Measurements from ENCODE around the gene CASTOR1. TPM values are rescaled to one million over a fixed set of nuclear protein-coding genes. Genes with fewer than 3 reads are reported as not detected.

The CASTOR1 gene
- total RNA-seq, 1 experiment from 2014 or later: 2.0 TPM

GRCh38 chr22:30337461-30337778, 48.1 kb upstream of the CASTOR1 start:
- intact Hi-C loops (cut with micrococcal nuclease; ENCODE audit: unreplicated experiment): no loop called here
- CTCF ChIA-PET: no interaction called here

GRCh38 chr22:30336752-30337460, 47.6 kb upstream of the CASTOR1 start:
- Histone ChIP-seq H3K4me3 (ENCODE audit: low read depth, low read length, poor library complexity, severe bottlenecking) (no peak overlapping the region), H3K27ac (ENCODE audit: low read depth, low read length, poor library complexity, severe bottlenecking) (no peak overlapping the region), H3K4me1 (ENCODE audit: insufficient read depth, low read length, poor library complexity, severe bottlenecking) (no peaks in the 10 kb centered on the region), H3K36me3 (ENCODE audit: insufficient read depth, low read length, poor library complexity, severe bottlenecking) (peaks cover 94% of the 10 kb centered on the region), H3K27me3 (replicated peaks; ENCODE audit: insufficient read depth, low read depth, low read length, poor library complexity) (no peaks in the 10 kb centered on the region), H3K9me3 (ENCODE audit: low read depth, low read length, poor library complexity, severe bottlenecking) (no peaks in the 10 kb centered on the region)
- no TSS peak for BruUV-seq (replicated peaks)
- POLR2A ChIA-PET (ENCODE audit: low non-redundant PET): no interaction called here
- TF ChIP-seq CTCF (conservative IDR thresholded peaks at IDR 0.05; ENCODE audit: low read depth, low read length) (no peak), EZH2 (IDR thresholded peaks at IDR 0.05; ENCODE audit: borderline replicate concordance, low read depth, low read length, poor library complexity, severe bottlenecking) (no peak)
- CTCF ChIA-PET: no interaction called here
- DNase-seq (ENCODE audit: low spot score): no peak
- intact Hi-C loops (cut with micrococcal nuclease; ENCODE audit: unreplicated experiment): no loop called here

More at GRCh38 chr22:30337461-30337778, 48.1 kb upstream of the CASTOR1 start:
- BruUV-seq (replicated peaks): no TSS peak
- no peaks in the 10 kb centered on the region for H3K9me3 ChIP-seq (ENCODE audit: low read depth, low read length, poor library complexity, severe bottlenecking)
- TF ChIP-seq EZH2 (IDR thresholded peaks at IDR 0.05; ENCODE audit: borderline replicate concordance, low read depth, low read length, poor library complexity, severe bottlenecking) (no peak), CTCF (conservative IDR thresholded peaks at IDR 0.05; ENCODE audit: low read depth, low read length) (no peak)
- H3K4me3 ChIP-seq (ENCODE audit: low read depth, low read length, poor library complexity, severe bottlenecking): no peak overlapping the region
- H3K4me1 ChIP-seq (ENCODE audit: insufficient read depth, low read length, poor library complexity, severe bottlenecking): no peaks in the 10 kb centered on the region
- POLR2A ChIA-PET (ENCODE audit: low non-redundant PET): no interaction called here
- H3K27ac ChIP-seq (ENCODE audit: low read depth, low read length, poor library complexity, severe bottlenecking): no peak overlapping the region
- no peaks in the 10 kb centered on the region for H3K27me3 ChIP-seq (replicated peaks; ENCODE audit: insufficient read depth, low read depth, low read length, poor library complexity)
- DNase-seq (ENCODE audit: low spot score): no peak
- peaks cover 96% of the 10 kb centered on the region for H3K36me3 ChIP-seq (ENCODE audit: insufficient read depth, low read length, poor library complexity, severe bottlenecking)

GRCh38 chr22:30335236-30335635, 45.9 kb upstream of the CASTOR1 start:
- Histone ChIP-seq H3K27ac (ENCODE audit: low read depth, low read length, poor library complexity, severe bottlenecking) (no peak overlapping the region), H3K4me1 (ENCODE audit: insufficient read depth, low read length, poor library complexity, severe bottlenecking) (no peaks in the 10 kb centered on the region), H3K4me3 (ENCODE audit: low read depth, low read length, poor library complexity, severe bottlenecking) (no peak overlapping the region), H3K9me3 (ENCODE audit: low read depth, low read length, poor library complexity, severe bottlenecking) (no peaks in the 10 kb centered on the region), H3K27me3 (replicated peaks; ENCODE audit: insufficient read depth, low read depth, low read length, poor library complexity) (no peaks in the 10 kb centered on the region), H3K36me3 (ENCODE audit: insufficient read depth, low read length, poor library complexity, severe bottlenecking) (peaks cover 84% of the 10 kb centered on the region)
- CTCF ChIA-PET: no interaction called here
- no peak for DNase-seq (ENCODE audit: low spot score)
- intact Hi-C loops (cut with micrococcal nuclease; ENCODE audit: unreplicated experiment): no loop called here
- TF ChIP-seq EZH2 (IDR thresholded peaks at IDR 0.05; ENCODE audit: borderline replicate concordance, low read depth, low read length, poor library complexity, severe bottlenecking) (no peak), CTCF (conservative IDR thresholded peaks at IDR 0.05; ENCODE audit: low read depth, low read length) (no peak)
- POLR2A ChIA-PET (ENCODE audit: low non-redundant PET): no interaction called here
- BruUV-seq (replicated peaks): no TSS peak
